ENCODE results near the gene HIGD2A. TPM values are rescaled to one million over a fixed set of nuclear protein-coding genes. Genes with fewer than 3 reads are reported as not detected.
A peak's percentile ranks its signal among the peaks of the same experiment; 100 is the strongest.

HIGD2A gene
- total and polyA plus RNA-seq, 9 of the 15 experiments (the other 6 are each of a cell fraction or from before 2014, with no cell fraction given), result 94.7 to 264 (median 163) TPM

GRCh38 chr5:176415952-176416924 is 27.7 kb downstream of the HIGD2A start, which contains the start of gene CLTB (continued):
- TF ChIP-seq ZBTB11 (CRISPR knock-in tag; IDR thresholded peaks at IDR 0.05) (peak in 2 of 3 experiments; percentile 62 to 82; a peak in 4 of 6 replicates), ZNF518B (CRISPR knock-in tag; IDR thresholded peaks at IDR 0.05) (no peak), BRCA1 (IDR thresholded peaks at IDR 0.05) (no peak), BRCA1 (CRISPR knock-in tag; IDR thresholded peaks at IDR 0.05) (no peak), RBM34 (IDR thresholded peaks at IDR 0.05; ENCODE audit: borderline replicate concordance, insufficient read depth, low read length) (no peak), DACH1 (IDR thresholded peaks at IDR 0.05; ENCODE audit: partially characterized antibody) (peak; percentile 24), ZNF766 (CRISPR knock-in tag; conservative IDR thresholded peaks at IDR 0.05) (no peak), ATF1 (CRISPR knock-in tag; IDR thresholded peaks at IDR 0.05) (peak; percentile 51), ATF1 (tag; IDR thresholded peaks at IDR 0.05) (peak; percentile 92), RFX5 (IDR thresholded peaks at IDR 0.05; ENCODE audit: low read depth, low read length) (no peak), ZNF589 (CRISPR knock-in tag; IDR thresholded peaks at IDR 0.05; ENCODE audit: low read depth) (peak; percentile 47; the same call in 1 of the 2 replicates), ZNF224 (CRISPR knock-in tag; IDR thresholded peaks at IDR 0.05) (no peak), ARNT (IDR thresholded peaks at IDR 0.05) (no peak), TEAD4 (IDR thresholded peaks at IDR 0.05; ENCODE audit: low read length) (peak; percentile 77), TEAD4 (CRISPR knock-in tag; IDR thresholded peaks at IDR 0.05; ENCODE audit: borderline replicate concordance) (no peak; the same call in 1 of the 2 replicates), ZNF780A (CRISPR knock-in tag; IDR thresholded peaks at IDR 0.05) (no peak), ZNF3 (CRISPR knock-in tag; IDR thresholded peaks at IDR 0.05) (no peak), RBM15 (IDR thresholded peaks at IDR 0.05; ENCODE audit: insufficient read depth, low read length) (no peak), NCOA4 (IDR thresholded peaks at IDR 0.05; ENCODE audit: partially characterized antibody) (no peak)
- TF ChIP-seq, protein P1, sequence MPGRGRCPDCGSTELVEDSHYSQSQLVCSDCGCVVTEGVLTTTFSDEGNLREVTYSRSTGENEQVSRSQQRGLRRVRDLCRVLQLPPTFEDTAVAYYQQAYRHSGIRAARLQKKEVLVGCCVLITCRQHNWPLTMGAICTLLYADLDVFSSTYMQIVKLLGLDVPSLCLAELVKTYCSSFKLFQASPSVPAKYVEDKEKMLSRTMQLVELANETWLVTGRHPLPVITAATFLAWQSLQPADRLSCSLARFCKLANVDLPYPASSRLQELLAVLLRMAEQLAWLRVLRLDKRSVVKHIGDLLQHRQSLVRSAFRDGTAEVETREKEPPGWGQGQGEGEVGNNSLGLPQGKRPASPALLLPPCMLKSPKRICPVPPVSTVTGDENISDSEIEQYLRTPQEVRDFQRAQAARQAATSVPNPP (IDR thresholded peaks at IDR 0.05; ENCODE audit: borderline replicate concordance, insufficient read depth, insufficient read length), result no peak
